GM23338 (cell line): ENCODE data around the gene NDUFA12. TPM values are rescaled to one million over a fixed set of nuclear protein-coding genes. Genes with fewer than 3 reads are reported as not detected.

Source experiments
- ATAC-seq: fragments of 200-7000 bp; cut with Tn5 transposase; 3 replicates; pipeline ENCODE4 v1.9.1; 2020
- DNase-seq: peaks from one replicate; pipeline ENCODE4 v3.0.0-alpha.2; 2015; ENCODE audit warnings: low spot score
- H2AFZ ChIP-seq: fragments of 200-600 bp; sonication (generic); 2 replicates; pipeline ENCODE4 v1.8.0; 2016; ENCODE audit warnings: antibody characterized with exemption, mild to moderate bottlenecking, moderate library complexity
- H3F3A ChIP-seq: fragments of 200-600 bp; sonication (generic); replicated peaks from 2 replicates; pipeline ENCODE4 v1.8.0; 2017; ENCODE audit warnings: antibody characterized with exemption, mixed run types, low read depth
- H3K27ac ChIP-seq: fragments of 200-600 bp; sonication (generic); 2 replicates; pipeline ENCODE4 v1.6.1; 2016; ENCODE audit warnings: low read depth
- H3K27me3 ChIP-seq: fragments of 200-600 bp; sonication (generic); 2 replicates; pipeline ENCODE4 v1.8.0; 2016; ENCODE audit warnings: mild to moderate bottlenecking, mixed run types, moderate library complexity; ENCODE audit not compliant: insufficient read depth
- H3K36me3 ChIP-seq: fragments of 200-600 bp; sonication (generic); 2 replicates; pipeline ENCODE4 v1.8.0; 2016; ENCODE audit warnings: mild to moderate bottlenecking; ENCODE audit not compliant: insufficient read depth
- H3K4me1 ChIP-seq: fragments of 200-600 bp; sonication (generic); 2 replicates; pipeline ENCODE4 v1.8.0; 2016; ENCODE audit warnings: mild to moderate bottlenecking, moderate library complexity; ENCODE audit not compliant: insufficient read depth
- H3K4me2 ChIP-seq: fragments of 200-600 bp; sonication (generic); 2 replicates; pipeline ENCODE4 v1.7.1; 2017; ENCODE audit warnings: mixed run types
- H3K4me3 ChIP-seq: fragments of 200-600 bp; sonication (generic); 2 replicates; pipeline ENCODE4 v1.6.1; 2016; ENCODE audit warnings: mixed run types
- H3K79me2 ChIP-seq: fragments of 200-600 bp; sonication (generic); replicated peaks from 2 replicates; pipeline ENCODE4 v1.8.0; 2017; ENCODE audit warnings: mild to moderate bottlenecking; ENCODE audit not compliant: insufficient read depth
- H3K9me2 ChIP-seq: fragments of 200-600 bp; sonication (generic); 2 replicates; pipeline ENCODE4 v1.8.0; 2017; ENCODE audit not compliant: insufficient read depth
- H4K20me1 ChIP-seq: fragments of 200-600 bp; sonication (generic); replicated peaks from 2 replicates; pipeline ENCODE4 v1.8.0; 2017; ENCODE audit warnings: mild to moderate bottlenecking; ENCODE audit not compliant: insufficient read depth
- H3K27ac Mint-ChIP-seq: 2 replicates; pipeline ENCODE4 v1.8.0; 2020; ENCODE audit warnings: inconsistent platforms, mild to moderate bottlenecking, moderate library complexity, mixed read lengths
- H3K27me3 Mint-ChIP-seq: 3 replicates; pipeline ENCODE4 v1.8.0; 2022; ENCODE audit warnings: low read depth, mild to moderate bottlenecking, moderate library complexity, mixed read lengths, inconsistent platforms; ENCODE audit not compliant: insufficient read depth, poor library complexity
- H3K36me3 Mint-ChIP-seq: 3 replicates; pipeline ENCODE4 v1.8.0; 2021; ENCODE audit warnings: low read depth, mild to moderate bottlenecking, inconsistent platforms, moderate library complexity, mixed read lengths
- H3K4me1 Mint-ChIP-seq: 3 replicates; pipeline ENCODE4 v1.8.0; 2020; ENCODE audit warnings: mild to moderate bottlenecking, inconsistent platforms, mixed read lengths
- H3K4me3 Mint-ChIP-seq: 3 replicates; pipeline ENCODE4 v1.8.0; 2021; ENCODE audit warnings: moderate library complexity, mild to moderate bottlenecking, inconsistent platforms, mixed read lengths
- H3K9me3 Mint-ChIP-seq: 3 replicates; pipeline ENCODE4 v1.8.0; 2020; ENCODE audit warnings: moderate library complexity, mild to moderate bottlenecking, inconsistent platforms, mixed read lengths
- CREB1 ChIP-seq: fragments of 250-450 bp; sonication (Bioruptor Pico); IDR thresholded peaks from 2 replicates; pipeline ENCODE4 v1.5.0; 2020; ENCODE audit warnings: low read depth, mild to moderate bottlenecking, moderate library complexity
- ETS1 ChIP-seq: IDR thresholded peaks from 2 replicates; pipeline ENCODE4 v1.6.1; 2016; ENCODE audit warnings: antibody characterized with exemption
- NANOG ChIP-seq: IDR thresholded peaks from 2 replicates; pipeline ENCODE4 v1.6.1; 2016; ENCODE audit warnings: antibody characterized with exemption, borderline replicate concordance
- POLR2AphosphoS5 ChIP-seq: IDR thresholded peaks from 2 replicates; pipeline ENCODE4 v1.6.1; 2016; ENCODE audit warnings: antibody characterized with exemption, low read depth
- REST ChIP-seq: IDR thresholded peaks from one replicate; pipeline ENCODE4 v1.6.1; 2018; ENCODE audit warnings: antibody characterized with exemption; ENCODE audit not compliant: unreplicated experiment
- ZNF114 ChIP-seq: fragments of 250-450 bp; sonication (Bioruptor Pico); IDR thresholded peaks from 2 replicates; pipeline ENCODE4 v1.5.0; 2020; ENCODE audit warnings: mild to moderate bottlenecking, moderate library complexity
- ZNF331 ChIP-seq: fragments of 250-450 bp; sonication (Bioruptor Pico); IDR thresholded peaks from 2 replicates; pipeline ENCODE4 v1.5.0; 2020; ENCODE audit warnings: low read depth, mild to moderate bottlenecking, moderate library complexity
- polyA plus RNA-seq: library from polyadenylated mRNA; unstranded; fragments of >200 nt; fragmentation: Nextera tagmentation; extraction: Ambion mirVana; gene quantifications from 2 replicates; pipeline ENCODE4 v1.2.1, GENCODE V29; 2016
- total RNA-seq: library from RNA; depleted of rRNA; stranded (reverse); fragments of >200 nt; shearing (Covaris generic); gene quantifications from 2 replicates; pipeline ENCODE4 v1.2.3, GENCODE V29; 2014

The NDUFA12 gene
- total and polyA plus RNA-seq, 2 experiments from 2014 or later = 84.9 to 386 TPM

- TF ChIP-seq CREB1 = no peak
Observed at GRCh38 chr12:94952325-94952724, 51.2 kb downstream of the NDUFA12 start (continued).

GRCh38 chr12:94951071-94951934 lies 52.2 kb downstream of the NDUFA12 start:
- no peak overlapping the region for H3K4me3 Mint-ChIP-seq

More at GRCh38 chr12:94951071-94951934, 52.2 kb downstream of the NDUFA12 start:
- Histone ChIP-seq H3K9me2 (peaks cover 3% of the 10 kb centered on the region; the same call in 1 of the 2 replicates), H3K4me2 (no peak overlapping the region), H3K79me2 (no peaks in the 10 kb centered on the region), H3K36me3 (no peaks in the 10 kb centered on the region), H3K27ac (no peak overlapping the region), H3K27me3 (no peaks in the 10 kb centered on the region), H2AFZ (peak overlapping the region; percentile 63; the same call in 1 of the 2 replicates), H3F3A (no peaks in the 10 kb centered on the region), H4K20me1 (no peaks in the 10 kb centered on the region), H3K4me1 (no peaks in the 10 kb centered on the region), H3K4me3 (no peak overlapping the region)
- ATAC-seq (no peak; the same call in 2 of the 3 replicates), DNase-seq (no peak)
- Mint-ChIP-seq H3K27me3 (no peaks in the 10 kb centered on the region), H3K27ac (no peak overlapping the region), H3K36me3 (no peaks in the 10 kb centered on the region), H3K9me3 (no peaks in the 10 kb centered on the region), H3K4me1 (peaks cover 8% of the 10 kb centered on the region)
- TF ChIP-seq NANOG (no peak), REST (no peak), ETS1 (no peak), POLR2AphosphoS5 (no peak), CREB1 (no peak), ZNF114 (CRISPR knock-in tag) (no peak), ZNF331 (CRISPR knock-in tag) (no peak)
